GM06990 (cell line): ENCODE data around the gene GABRB1.

ENCODE experiments used
- DNase-seq: peaks from one replicate; pipeline ENCODE4 v3.0.0-alpha.2; 2011; ENCODE audit not compliant: insufficient read length; ENCODE audit errors: extremely low read depth
- H3K27me3 ChIP-seq: replicated peaks from 2 replicates; pipeline ENCODE4 v1.6.0; 2011; ENCODE audit warnings: low read length; ENCODE audit not compliant: control insufficient read depth, insufficient read depth
- H3K36me3 ChIP-seq: 2 replicates; pipeline ENCODE4 v1.5.1; 2011; ENCODE audit warnings: low read length; ENCODE audit not compliant: control insufficient read depth, insufficient read depth
- H3K4me3 ChIP-seq: replicated peaks from 2 replicates; pipeline ENCODE4 v1.5.1; 2011; ENCODE audit warnings: low read depth, mild to moderate bottlenecking, control low read depth, low read length
- TF ChIP-seq, protein P1 (sequence below): IDR thresholded peaks from 2 replicates; pipeline ENCODE4 v1.5.1; 2011; ENCODE audit warnings: low read length, control low read depth, mild to moderate bottlenecking, inconsistent platforms; ENCODE audit not compliant: insufficient read depth, poor library complexity, severe bottlenecking

The GABRB1 gene

GRCh38 chr4:47451657-47452056 lies 420.3 kb downstream of the GABRB1 start:
- no peak for DNase-seq
- H3K36me3 ChIP-seq, result no peaks in the 10 kb centered on the region

DNA sequence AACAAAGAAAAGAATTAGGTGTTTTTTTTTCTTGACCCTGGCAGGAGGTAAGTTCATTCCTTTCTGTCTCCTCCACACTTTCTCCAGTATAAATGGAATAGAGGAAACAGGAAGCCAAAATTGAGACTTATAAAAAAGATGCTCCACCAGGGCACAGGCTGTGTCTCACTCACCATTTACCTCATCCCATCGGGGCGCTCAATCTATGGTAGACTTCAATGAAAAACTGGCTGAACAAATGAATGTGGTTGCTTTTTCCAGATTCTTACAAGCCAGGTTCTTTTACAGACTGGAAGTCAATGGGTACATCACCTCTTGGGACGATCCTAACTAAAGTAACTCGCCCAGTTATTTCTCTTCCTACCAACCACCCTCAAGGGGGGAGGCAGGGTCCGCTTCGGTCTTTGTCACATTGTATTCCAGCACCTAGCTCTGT lies 431.4 kb downstream of the GABRB1 start:
- H3K36me3 ChIP-seq, result no peaks in the 10 kb centered on the region
- DNase-seq, result no peak
- TF ChIP-seq, protein P1, sequence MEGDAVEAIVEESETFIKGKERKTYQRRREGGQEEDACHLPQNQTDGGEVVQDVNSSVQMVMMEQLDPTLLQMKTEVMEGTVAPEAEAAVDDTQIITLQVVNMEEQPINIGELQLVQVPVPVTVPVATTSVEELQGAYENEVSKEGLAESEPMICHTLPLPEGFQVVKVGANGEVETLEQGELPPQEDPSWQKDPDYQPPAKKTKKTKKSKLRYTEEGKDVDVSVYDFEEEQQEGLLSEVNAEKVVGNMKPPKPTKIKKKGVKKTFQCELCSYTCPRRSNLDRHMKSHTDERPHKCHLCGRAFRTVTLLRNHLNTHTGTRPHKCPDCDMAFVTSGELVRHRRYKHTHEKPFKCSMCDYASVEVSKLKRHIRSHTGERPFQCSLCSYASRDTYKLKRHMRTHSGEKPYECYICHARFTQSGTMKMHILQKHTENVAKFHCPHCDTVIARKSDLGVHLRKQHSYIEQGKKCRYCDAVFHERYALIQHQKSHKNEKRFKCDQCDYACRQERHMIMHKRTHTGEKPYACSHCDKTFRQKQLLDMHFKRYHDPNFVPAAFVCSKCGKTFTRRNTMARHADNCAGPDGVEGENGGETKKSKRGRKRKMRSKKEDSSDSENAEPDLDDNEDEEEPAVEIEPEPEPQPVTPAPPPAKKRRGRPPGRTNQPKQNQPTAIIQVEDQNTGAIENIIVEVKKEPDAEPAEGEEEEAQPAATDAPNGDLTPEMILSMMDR, result no peak
- H3K4me3 ChIP-seq, result peak overlapping the region; percentile 82
- no peaks in the 10 kb centered on the region for H3K27me3 ChIP-seq

More at GRCh38 chr4:47451657-47452056, 420.3 kb downstream of the GABRB1 start:
- Histone ChIP-seq H3K4me3 (no peak overlapping the region), H3K27me3 (no peaks in the 10 kb centered on the region)
- TF ChIP-seq, protein P1, result no peak

DNA sequence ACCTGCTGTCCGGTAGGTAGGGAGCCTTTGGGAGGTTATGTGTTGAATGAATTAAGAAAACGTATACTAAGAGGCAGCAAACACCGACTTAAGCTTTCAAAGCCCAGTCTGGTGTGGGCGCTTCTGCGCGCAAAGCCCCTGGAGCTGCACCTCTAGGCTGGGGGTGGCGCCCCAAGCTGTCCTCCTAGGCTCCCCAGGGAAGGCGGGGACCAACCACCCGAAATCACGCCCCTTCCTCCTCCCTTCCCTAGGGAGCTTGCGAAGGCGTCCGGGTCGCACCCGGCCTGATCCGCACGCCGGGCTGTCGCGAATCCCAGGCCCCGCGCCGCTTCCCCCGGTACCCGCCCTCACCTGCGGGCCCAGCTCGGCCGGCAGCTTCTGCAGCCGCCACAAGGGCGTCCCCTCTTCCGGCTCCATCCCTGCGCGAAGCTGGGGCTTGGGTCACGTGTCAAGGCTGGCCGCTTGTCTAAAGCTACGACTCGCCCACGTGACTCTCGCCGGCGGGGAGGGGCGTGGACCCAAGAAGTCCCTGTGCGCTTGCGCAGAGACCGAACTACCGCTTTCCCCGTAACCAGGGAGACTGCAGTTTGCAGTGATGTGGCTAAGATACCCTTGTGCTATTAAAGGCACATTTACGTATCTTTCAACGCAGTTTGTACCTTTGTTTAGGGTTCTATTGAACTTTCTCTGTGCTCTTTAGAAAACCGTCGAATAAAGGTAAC lies 432.0 kb downstream of the GABRB1 start, which contains the start of gene COMMD8:
Gene COMMD8 (minus strand): TSS at position 468 of the 722 bp plus-strand sequence. CDS start 51 bp downstream, at position 417.
- peak; percentile 98 for DNase-seq
- Histone ChIP-seq H3K27me3 (no peaks in the 10 kb centered on the region), H3K4me3 (peak within 1 kb of the TSS; percentile 82), H3K36me3 (no peaks in the 10 kb centered on the region)
- TF ChIP-seq, protein P1, result no peak

DNA sequence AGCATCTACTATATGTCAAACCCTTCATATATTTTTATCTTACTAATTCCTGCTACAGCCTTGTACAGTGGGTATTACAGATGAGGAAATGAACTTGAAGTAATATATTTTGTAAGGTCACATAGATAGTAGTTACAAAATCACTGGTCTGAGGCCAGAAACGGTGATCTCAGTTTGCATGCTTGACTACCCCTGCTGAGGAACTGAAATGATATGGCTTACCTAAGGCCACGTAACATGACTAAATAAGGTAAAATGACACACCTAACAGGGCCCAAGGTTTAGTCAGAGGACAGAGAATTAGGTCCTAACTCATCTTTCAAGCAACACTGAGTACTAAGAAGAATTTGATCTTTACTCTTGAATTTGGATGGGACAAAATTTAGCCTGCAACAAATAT lies 433.6 kb downstream of the GABRB1 start:
- Histone ChIP-seq H3K27me3 (no peaks in the 10 kb centered on the region), H3K36me3 (no peaks in the 10 kb centered on the region), H3K4me3 (no peak overlapping the region)
- TF ChIP-seq, protein P1, result no peak
- DNase-seq, result peak; percentile 67

- TF ChIP-seq, protein P1, result no peak
- Histone ChIP-seq H3K36me3 (no peaks in the 10 kb centered on the region), H3K4me3 (no peak overlapping the region), H3K27me3 (no peaks in the 10 kb centered on the region)
- DNase-seq, result no peak
These were observed 434.9 kb downstream of the GABRB1 start for GRCh38 chr4:47466056-47466785.
